Erythroblast (primary cell): ENCODE measurements around the gene ADARB1.

Source experiments
- DNase-seq, 2 experiments: peaks; one replicate each; lab custom pipeline; 2025; lab: John Stamatoyannopoulos, UW
- GATA1 ChIP-seq: IDR thresholded peaks from 2 replicates; pipeline ENCODE4 v1.6.1; 2011; ENCODE audit warnings: low read depth, mild to moderate bottlenecking, control low read depth, low read length, moderate library complexity
- POLR2A ChIP-seq: IDR thresholded peaks from 2 replicates; pipeline ENCODE4 v1.6.1; 2011; ENCODE audit warnings: mild to moderate bottlenecking, low read length

Gene ADARB1

DNA sequence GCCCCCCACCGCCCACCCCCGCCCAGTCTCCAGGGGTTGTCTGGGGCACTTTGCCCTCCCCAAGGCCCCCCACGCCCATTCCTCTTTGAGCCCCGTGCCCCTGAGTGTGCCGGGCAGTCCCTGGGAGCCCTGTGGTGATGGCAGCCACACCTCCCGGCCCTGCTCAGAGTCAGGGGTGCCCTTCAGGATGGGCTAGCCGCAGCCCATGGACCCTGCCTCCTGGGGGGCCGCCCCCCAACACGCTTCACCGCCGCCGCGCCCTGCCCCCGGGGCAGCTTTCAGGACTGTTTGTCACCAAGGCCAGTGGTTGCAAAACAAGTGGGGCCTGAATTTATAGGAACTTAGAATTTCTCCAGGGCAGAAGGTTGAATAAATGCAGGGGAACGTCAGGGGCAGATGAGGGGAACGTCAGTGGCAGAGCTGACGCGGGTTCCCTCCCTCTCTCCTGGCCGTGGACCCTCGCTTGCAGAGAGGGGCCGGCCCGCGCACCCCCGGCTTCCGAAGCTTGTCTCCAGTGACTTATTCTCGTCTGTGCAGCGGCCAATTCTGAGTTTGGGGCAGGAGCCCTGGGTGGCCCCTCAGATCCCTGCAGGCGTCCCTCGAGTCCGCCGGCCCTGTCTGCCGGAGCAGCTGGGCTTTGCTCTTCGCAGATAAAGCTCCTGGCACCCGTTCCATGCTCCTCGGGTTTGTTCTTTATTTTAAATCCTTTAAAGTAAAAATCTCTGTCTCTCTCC is 41.2 kb upstream of the ADARB1 start:
- no peak for DNase-seq
- no peak for TF ChIP-seq POLR2A
- TF ChIP-seq GATA1 = no peak

DNA sequence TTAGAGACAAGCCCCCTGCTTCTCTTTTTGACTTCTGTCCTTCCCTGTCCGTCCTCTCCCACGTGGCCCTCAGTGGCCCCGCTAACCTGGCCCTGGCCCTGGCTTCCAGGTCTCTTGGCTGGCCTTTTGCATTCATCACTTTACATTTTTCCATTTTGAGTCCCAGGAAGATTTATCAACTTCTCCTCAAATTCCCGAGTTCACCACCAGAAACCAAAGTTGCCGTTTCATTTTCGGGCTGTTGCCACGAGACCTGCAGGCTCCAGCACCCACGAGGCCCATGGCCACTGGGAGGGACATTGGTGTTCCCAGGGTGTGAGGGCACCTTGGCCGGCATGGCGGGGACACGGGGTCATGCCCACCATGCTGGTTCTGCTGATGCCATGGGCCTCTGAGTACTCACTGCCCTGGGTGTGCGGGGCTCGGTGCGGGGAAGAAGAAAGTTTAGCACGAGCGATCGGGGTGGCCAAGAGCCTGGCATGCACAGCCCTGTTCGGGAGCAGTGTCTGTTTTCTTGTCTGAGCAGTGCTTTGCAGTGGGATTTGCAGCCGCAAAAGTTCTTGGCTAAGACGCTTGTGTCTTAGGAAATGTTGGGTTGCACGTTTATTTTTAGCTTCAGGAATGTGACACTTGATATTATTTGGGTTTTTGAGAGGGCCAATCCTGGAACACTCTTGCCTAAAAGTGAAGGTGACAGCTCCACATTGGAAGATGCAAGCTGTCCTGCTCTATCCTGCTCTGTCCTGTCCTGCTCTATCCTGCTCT is 40.4 kb upstream of the ADARB1 start:
- TF ChIP-seq GATA1 (no peak), POLR2A (no peak)
- no peak for DNase-seq

DNA sequence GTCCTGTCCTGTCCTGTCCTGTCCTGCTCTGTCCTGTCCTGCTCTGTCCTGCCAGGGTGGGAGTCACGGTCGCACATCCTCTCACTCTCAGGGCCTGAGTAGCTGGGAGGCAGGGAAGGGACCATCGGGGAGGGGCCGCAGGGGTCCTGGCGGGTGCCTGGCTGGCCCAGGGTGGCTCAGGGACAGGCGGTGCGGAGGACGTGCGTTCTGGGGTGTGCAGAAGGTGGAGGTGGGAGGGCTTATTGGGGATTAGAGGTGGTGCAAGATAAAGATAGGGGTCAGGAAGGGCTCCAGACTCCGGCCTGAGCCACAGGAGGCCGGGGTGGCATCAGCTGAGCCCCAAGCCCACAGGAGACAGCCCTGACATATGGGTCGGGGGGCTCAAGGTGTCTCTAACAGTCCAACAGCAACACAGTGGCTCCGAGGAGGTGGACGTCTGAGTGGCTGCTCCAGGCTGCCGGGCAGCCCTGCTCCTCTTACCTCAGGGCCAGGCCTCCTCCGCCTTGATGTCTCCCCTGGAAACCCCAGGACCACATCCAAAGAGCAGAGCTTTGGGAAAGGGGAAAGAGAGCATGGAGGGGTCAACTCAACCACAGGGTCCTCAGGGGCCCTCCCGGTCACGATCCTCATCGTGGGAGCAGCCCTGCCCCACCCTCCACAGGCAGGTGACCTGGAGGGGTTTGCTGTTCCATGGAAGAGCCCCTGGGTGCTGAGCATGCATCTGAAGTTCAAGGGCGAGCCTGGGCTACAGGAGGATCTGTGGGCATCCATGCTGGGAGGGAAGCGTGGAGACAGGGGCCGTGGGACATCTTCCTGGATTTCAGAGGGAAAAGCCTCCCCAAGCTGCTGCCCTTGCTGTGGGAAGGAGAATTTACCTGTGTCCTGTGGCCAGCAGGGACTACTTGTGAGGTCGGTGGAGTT is 39.6 kb upstream of the ADARB1 start:
- DNase-seq = no peak
- no peak for TF ChIP-seq GATA1
- TF ChIP-seq POLR2A = no peak

DNA sequence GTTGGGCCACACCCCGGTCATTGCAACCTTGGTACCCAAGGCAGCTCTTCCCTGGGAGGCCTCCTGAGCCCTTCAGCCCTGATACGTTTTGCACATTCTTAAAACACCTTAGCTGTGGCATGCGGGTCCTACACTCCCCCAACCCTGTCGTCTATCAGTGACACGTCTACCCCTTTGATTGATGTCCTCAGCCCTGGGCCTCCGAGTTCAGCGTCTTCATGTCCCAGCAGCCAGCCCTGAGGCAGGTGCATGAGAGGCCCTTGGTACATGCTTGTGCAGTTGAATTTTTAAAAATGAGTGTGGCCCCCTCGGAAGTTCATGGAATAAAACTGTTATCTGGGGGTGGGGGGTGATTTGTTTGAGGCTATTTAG is 38.9 kb upstream of the ADARB1 start:
- no peak for DNase-seq
- TF ChIP-seq GATA1 = no peak
- no peak for TF ChIP-seq POLR2A

DNA sequence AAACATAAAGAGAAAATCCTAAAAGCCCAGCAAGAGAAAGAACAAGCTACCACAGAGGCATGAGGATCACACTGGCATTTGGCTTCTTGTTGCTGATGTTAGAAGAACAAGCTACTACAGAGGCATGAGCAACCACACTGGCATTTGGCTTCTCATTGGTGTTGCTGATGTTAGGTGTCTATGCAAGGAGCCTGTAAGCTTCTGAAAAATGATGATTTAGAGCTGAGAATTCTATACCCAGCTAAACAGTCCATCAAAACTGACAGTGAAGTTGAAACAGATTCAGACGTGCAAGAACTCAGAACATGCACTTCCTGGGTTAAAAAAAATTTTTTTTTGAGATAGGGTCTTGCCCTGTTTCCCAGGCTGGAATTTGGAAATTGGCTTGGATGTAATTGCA is 37.8 kb upstream of the ADARB1 start:
- TF ChIP-seq POLR2A (no peak), GATA1 (no peak)
- DNase-seq = no peak

DNA sequence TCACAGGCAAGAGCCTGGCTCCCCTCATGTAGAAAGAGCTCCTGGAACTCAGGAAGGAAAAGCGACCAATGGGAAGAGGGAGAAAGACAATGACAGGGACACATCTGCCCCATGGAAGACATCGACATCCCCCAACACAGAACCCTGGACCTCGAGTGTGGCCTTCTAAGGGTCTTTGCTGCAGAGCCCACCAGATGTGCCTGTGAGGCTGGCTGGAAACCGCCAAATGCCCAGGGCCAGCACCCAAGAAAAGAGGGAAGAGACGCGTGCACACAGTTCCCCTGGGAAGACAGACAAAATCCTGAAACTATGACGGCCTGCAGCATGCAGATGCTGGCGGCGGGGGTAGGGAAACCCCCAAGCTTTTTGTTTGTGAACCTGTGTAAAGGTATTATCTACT is 36.4 kb upstream of the ADARB1 start:
- TF ChIP-seq POLR2A = no peak
- no peak for TF ChIP-seq GATA1
- no peak for DNase-seq

DNA sequence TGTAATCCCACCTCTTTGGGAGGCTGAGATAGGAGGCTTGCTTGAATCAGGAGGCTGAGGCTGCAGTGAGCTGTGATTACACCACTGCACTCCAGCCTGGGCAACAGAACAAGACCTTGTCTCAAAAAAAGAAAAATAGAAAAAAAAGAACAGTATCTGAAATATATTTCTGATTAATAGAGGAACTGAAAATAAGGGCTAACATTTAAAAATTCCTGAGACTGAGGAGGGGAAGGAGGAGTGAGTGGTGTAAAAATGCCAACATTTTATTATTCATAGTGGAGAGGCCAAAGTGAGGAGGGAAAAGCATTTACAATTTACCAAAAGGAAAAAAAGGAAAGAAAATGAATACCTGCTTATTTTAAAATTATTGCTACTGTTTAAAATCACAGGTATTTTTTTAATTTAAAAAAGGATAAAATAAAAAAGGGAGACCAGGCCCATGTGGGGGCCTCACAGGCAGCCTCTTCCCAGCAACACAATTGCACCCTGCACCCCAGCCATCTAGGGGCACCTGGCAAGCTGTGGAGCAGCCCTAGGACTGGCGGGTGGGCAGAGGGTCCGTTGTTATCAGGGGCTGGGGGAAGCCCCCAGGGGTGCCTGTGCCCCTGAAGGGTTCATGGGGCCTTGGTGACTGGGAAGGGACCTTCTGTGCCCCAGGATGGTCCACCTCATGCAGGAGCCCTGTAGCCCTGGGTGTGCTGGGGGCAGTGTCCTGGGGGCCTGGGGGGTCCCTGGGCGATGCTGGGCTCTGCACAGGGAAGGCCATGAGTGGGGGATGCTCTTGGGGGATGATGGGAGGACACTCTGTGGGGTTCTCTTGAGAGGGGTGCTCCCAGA is 34.8 kb upstream of the ADARB1 start:
- TF ChIP-seq POLR2A (no peak), GATA1 (no peak)
- no peak for DNase-seq

DNA sequence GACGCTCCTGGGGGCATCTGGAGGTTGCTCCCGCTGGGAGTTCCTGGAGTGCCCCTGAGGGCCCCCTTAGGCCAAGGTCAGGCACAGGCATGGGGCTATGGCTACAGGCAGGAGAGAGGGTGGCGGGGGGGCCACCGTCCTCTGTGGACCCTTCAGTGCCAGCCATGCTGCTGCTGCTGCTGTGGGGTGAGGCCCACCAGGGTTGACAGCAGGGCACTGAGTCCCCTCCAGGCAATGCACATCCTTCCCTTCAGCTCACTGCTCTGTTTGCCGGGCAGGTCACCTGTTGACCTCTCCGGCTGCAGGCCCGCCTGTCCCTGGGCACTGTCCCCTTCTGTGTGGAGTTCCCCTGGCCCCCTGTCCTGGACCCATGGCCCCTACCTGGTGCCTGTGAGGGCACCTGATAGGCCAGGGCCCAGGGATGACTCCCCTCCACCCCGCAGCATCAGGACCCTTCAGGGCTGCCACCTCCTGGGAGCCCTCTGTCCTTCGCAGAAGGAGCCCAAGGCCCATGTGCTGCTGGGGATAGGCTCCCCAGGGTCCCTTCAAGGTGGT is 34.1 kb upstream of the ADARB1 start:
- DNase-seq = no peak
- TF ChIP-seq GATA1 = no peak
- TF ChIP-seq POLR2A = no peak

DNA sequence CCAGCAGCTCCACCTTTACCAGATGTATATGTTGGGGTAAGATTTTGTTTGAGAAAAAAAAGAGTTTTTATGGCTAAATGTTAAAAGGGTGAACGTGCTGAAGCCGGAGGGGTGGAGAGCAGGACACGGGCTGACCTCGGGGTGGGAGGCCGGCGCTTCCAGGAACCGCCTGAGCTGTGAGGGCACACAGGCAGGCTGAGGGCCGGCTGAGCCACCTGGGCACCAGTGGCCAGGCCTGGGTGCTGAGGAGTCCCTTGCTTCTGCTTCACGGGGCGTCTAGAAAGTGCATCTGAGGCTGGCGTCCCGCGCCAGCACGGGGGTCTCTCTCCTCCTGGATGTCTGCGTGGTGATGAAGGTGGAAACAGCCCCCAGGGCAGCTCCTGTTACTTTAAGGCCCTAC is 33.6 kb upstream of the ADARB1 start:
- TF ChIP-seq GATA1 = no peak
- TF ChIP-seq POLR2A = no peak
- DNase-seq = no peak

DNA sequence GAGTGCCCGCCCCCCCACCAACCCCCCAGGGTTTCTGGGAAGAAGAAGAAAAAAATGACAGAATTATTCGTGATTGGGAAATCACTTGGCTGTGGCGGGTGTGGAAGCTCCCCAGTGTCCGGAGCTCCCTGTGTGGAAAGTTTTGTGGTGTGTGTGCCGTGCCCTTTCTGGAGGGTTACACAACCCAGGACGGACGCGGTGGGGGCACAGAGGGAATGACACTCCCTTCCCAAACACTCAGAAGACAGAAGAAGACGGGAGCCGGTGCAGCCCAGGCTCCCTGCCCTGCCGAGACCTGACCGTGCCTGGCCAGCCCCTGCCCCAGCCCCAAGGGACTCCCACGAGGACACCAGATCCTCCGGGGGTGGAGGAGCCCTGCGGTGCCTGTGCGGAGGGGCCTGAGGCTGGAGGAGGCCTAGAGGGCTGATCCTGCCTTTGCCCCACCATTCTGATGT is 33.0 kb upstream of the ADARB1 start:
- TF ChIP-seq POLR2A = no peak
- TF ChIP-seq GATA1 = no peak
- no peak for DNase-seq

DNA sequence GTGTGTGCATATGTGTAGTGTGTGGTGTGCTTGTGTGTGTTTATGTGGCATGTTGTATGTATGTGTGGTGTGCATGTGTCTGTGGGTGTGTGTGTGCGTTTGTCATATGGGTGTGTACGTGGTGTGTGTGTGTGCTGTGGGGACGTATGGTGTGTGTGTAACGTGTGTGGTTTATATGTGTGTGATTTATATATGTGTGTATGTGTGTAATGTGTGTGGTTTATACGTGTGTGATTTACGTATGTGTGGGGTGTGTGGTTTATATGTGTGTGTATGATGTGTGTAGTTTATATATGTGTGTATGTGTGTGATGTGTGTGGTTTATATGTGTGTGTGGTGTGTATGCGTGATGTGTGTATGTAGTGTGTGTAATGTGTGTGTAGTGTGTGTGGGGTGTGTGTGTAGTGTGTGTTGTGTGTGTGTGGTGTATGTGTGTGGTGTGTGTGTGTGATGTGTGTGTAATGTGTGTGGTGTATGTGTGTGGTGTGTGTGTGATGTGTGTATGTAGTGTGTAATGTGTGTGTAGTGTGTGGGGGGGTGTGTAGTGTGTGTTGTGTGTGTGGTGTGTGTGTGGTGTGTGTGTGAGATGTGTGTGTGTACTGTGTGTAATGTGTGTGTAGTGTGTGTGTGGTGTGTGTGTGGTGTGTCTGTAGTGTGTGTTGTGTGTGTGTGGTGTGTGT is 32.3 kb upstream of the ADARB1 start:
- TF ChIP-seq POLR2A = no peak
- TF ChIP-seq GATA1 = no peak
- no peak for DNase-seq

DNA sequence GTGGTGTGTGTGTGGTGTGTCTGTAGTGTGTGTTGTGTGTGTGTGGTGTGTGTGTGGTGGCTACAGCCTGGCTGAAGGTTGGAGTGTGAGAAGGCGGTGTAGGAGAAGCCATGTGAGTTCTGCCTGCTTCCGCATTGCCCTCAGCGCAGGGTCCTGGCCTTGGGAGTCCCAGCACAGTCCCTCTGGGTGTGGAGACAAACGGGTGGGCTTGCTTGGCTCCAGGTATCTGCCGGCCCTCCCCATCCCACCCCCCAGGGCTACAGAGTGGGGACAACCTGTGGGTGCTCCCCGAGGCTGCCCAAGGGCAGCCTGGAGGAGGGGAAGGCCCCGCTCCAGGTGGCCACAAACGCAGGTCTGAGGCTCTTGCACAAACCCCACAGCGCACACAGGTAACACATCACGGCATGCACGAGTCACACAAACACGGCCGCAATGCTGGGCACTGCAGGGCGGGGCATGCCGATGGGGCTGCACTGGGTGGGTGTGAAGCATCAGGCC is 31.7 kb upstream of the ADARB1 start:
- DNase-seq = no peak
- TF ChIP-seq GATA1 (no peak), POLR2A (no peak)
